Stimulated activated CD4-positive, alpha-beta T cell treated with anti-CD3 and anti-CD28 coated beads, Interleukin-4, amount 100 ng/mL, for 48 hours (primary cell): ENCODE measurements around the gene IQGAP2.

Experiments
- DNase-seq, 2 donors: peaks; one replicate each; pipeline ENCODE4 v3.0.0-alpha.2; 2020; ENCODE audit warnings: low read depth in 2 of 2

IQGAP2 gene

GRCh38 chr5:76685704-76686103 lies 282.6 kb downstream of the IQGAP2 start:
- no peak for DNase-seq

DNA sequence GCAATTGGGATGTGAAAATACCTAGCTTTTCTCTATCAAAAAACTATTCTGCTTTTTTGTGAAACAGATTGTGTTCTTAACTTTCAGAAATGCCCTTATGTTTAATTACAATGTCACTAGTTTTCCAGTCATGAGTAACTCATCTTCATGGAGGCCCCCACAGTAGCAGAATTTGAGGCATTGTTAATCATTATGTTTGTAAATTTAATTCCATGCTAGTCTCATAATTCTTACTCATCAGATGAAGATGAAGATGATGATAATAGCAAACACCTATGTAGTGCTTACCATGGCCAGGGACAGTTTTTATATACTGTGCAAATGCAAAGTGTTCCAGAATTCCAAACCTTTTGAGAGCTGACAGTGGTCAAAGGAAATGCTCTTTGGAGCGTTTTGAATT lies 285.1 kb downstream of the IQGAP2 start:
- DNase-seq = no peak

DNA sequence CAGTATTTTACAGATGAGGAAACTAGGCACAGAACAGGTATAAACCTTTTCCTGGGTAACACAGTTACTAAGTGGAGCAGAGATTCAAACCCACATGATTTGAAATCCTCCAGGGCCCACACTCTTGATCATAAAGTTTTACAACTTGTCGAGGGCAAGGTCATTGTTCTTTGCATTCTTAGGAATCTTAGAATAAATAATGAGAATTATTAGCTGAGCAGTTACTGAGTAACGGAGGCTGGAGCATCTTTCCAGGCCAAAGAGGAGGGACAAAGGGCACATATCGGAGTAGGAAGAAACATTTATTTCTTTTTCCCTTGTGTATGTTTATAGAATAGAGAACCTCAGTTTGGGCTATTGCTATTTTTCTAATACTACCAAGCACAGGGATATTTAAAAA lies 285.8 kb downstream of the IQGAP2 start:
- DNase-seq = no peak

DNA sequence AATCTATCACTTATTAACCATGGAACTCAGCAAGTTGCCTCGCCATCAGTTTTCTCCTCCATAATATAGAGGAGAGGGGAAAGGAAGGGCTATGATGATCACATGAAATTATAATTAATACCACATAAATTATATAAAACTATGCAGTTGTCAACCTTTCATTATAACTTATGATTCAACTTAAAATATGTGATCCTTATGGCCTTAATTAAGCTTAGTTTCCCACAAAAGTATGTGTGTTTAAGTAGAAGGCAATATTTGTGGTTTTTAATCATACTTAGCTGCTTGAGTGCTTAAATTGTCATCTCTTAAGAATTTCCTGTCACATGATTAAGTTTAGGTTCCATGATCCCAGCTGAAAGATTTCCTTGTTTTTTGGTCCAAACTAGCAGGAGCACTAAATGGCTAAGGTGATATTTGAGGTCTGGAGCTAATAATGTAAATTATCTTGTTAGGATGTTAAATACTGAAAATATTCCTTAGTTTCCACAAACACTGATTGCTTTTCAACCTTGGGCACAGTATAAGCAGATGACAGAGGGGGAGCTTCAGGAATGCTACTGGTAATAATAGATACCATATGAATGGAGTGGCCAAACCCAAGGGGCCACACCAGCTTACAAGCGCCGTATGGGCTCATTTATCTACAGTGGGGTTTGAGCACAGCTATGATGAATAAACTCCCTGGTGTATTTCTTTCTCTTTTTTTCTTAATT lies 286.4 kb downstream of the IQGAP2 start:
- DNase-seq = no peak

DNA sequence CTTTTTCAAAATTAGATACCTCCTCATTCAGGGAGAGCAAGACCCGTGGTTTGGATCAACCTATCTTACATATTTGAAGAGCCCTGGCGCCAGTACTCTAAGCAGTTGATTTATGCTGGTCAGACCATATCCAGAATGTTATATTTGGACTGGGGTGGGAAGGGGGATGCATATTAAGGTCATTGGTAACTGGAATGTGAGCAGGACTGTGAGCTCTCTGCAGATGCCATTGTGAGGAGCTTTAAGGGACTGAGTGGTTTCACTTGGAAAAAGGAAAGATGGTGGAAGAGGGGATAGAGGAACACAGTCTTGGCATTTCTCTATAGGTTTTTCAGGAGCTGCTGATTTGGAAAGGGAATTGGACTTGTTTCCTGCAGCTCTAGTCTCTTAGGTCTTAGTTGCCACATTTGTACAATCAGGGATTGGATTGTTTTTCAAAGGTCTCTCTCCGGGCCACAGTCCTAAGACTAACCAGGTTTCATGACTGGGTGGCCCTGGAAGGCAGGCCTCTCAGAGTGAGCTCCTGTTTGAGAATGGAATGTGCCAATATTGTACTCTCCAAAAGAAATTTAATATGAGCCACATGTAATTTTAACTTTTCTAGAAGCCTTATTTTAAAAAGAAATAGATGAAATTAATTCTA lies 287.1 kb downstream of the IQGAP2 start:
- no peak for DNase-seq

DNA sequence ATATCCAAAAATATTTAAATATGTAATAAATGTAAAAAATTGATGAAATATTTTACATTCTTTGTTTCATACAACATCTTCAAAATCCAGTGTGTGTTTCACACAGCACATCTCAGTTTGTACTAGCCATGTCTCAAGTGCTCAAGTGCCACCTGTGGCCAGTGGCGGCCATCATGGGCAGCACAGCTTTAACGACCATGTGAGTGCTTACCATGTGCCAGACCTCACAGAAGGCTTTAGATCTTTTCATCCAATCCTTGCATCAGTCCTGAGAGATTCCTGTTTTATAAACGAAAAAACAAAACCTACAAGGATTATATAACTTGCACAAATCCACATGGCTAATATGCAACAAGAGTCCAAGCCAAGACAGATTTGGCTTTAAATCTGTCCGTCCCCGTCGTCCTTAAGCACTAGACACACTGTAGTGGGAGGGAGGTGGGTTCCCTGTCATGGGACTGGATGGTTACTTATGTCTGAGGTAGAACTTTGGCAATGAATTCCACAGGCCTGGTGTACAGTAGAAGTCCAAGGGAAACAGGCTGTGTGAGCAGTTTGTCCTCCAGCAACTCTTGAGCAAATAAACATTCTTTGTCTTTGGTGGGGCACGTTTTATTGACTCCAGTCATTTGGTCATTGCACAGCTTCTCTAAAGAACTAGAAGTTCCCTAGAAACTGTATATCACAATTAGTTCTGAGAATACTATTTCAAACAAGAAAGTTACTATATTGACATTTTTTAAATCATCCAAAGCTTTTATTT lies 287.8 kb downstream of the IQGAP2 start:
- DNase-seq = no peak

GRCh38 chr5:76691467-76692273 lies 288.6 kb downstream of the IQGAP2 start:
- DNase-seq = no peak

- no peak for DNase-seq
These were observed 289.1 kb downstream of the IQGAP2 start for GRCh38 chr5:76692274-76692540.

DNA sequence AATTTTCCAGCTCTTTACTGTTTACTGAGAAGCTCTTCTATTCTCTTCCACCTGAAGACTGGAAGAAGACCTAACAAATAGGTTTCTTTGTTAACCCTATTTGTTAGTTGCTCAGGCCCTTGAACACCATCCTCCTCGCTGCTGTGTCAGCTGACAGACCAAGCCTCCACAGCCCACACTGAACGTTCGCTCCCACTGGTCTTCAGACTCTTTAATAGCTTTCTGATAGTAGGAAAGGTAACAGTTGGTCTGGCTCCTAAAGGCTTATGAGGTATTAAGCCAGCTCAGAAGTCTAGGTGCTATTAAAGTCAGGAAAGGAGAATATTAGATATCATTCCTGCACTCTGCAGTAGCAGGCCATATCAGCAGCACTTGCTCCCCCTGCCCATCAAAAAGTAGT lies 289.6 kb downstream of the IQGAP2 start:
- DNase-seq = no peak

DNA sequence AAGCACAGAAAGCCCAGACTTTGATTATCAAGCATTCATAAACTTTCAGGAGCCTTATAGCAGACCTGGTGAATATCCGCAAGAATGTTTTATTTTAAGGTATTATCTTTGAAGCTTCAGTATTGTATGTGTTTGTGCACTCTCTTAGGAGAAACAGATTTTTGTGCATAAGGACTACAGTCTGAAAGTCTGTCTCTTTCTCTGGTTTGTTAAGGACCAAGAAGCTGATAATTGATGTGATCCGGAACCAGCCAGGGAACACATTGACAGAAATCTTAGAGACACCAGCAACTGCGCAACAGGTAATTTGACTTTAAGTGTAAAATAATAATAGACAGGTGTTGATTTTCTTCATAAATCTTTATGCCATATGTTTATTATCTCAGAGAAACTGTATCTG lies 290.1 kb downstream of the IQGAP2 start:
- no peak for DNase-seq

DNA sequence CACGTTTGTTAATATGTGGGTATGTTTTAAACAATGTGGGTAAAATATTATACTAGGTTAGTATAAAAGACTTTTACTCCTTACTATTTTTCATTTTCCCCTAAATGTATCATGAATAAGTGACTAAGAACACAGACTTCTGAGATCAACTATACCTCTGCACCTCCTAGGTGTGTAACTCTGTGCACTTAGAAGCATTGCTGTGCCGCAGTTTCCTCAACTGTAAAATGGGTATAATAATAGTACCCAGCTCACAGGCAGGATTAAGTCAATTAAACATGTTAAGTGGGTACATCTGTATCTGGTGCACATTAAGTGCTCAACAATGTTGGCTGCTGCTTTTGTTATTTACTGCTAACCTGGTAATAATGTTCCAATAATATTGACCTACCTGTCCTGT lies 291.2 kb downstream of the IQGAP2 start:
- no peak for DNase-seq

DNA sequence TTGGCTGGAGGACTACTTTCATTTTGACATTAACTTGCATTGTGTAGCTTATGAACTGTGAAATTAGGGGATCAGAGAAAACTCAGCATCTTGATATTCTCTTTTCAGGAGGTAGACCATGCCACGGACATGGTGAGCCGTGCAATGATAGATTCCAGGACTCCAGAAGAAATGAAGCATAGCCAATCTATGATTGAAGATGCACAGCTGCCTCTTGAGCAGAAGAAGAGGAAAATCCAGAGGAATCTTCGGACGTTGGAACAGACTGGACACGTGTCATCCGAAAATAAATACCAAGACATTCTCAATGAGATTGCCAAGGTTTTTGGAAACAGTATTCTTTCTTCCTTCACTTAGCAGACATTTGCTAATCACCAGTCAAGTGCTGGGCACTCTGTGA lies 292.3 kb downstream of the IQGAP2 start:
- DNase-seq = no peak

GRCh38 chr5:76696251-76696650 lies 293.2 kb downstream of the IQGAP2 start:
- DNase-seq = no peak

GRCh38 chr5:76697670-76698069 lies 294.6 kb downstream of the IQGAP2 start:
- DNase-seq = no peak

GRCh38 chr5:76700571-76700970 lies 297.5 kb downstream of the IQGAP2 start:
- DNase-seq = no peak

GRCh38 chr5:76701298-76701697 lies 298.2 kb downstream of the IQGAP2 start:
- DNase-seq = no peak

DNA sequence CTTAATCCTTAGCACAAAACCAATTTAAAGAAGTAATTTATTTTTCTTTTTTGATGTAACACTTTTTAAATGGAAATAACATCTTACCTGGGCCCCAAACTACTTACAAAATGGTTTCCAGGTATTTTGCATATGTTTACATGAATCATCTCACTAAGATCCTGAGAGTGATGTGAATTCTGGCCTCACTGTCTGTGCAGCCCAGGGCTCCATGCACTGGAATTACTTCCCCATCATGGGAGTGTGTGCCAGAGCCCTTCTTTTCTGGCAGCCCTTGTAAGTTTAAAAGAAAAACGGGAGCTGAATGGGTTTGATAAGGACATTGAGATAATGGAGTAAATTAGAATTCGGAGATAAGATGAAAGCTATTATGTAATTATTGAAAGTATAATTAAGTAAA lies 300.6 kb downstream of the IQGAP2 start:
- no peak for DNase-seq

DNA sequence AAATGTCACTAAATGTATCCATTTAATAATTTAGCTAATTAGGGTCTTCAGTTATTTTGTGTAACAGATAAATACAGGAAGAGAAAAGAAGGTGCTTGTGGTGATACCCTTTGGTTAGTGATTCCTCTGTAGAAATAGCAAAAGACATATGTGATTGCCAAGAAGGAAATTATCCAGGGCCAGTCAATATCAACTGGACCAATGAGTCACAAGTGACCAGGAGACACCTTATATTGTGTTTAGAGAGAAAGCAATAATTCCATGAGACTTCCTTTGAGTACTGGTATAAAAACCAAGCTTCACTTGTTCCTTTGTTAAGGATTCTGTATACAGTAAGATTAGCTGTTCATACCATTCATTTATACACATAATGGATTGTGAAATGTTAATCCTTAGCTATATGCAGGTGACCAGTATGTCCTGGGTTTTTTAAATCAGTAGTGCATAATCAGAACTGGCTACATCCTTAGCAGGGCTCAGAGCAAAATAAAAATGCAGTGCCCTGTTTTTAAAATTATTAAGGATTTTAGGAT lies 301.1 kb downstream of the IQGAP2 start:
- no peak for DNase-seq

GRCh38 chr5:76705574-76705973 lies 302.5 kb downstream of the IQGAP2 start:
- DNase-seq = no peak

DNA sequence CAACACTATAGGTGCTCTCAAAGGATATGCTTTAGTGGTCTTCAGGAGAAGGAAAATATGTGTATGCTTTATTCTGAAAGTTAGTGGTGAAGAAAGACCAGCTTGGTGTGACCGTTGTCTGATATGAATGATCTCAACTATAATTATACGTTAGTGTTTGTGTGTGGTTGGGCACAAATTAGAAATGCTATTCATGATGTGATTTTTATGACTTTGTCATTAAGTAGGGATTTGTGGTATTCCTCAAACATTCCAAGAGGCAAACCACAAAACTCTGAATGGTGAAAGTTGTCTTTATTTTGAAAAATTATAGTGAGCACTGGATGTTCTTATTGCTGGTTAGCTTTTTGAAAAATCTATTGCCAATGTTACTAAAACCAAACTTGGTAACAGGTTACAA lies 306.7 kb downstream of the IQGAP2 start:
- DNase-seq = no peak

DNA sequence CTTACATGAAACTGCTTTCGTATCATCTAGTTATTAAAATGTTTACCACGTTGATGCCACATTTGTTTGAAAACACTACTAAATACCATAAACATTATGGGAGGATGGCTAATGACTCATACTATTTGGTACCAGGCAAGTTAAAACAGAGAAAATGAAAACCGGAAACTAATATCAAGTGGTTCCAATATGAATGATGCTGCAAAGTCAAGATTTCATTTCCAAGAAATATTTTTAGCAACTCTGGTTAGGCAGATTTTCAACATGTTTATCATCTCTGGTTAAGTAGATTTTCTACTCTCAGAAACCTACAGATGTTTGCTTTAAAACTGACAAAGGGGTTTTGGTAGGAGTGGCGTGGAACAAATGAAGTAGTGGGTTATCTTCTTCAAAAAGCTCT lies 307.9 kb downstream of the IQGAP2 start:
- DNase-seq = no peak
